HS-5 (cell line): ENCODE results near the gene TAS2R46.
"Not testable (repeated sequence)": the region's sequence is repeated elsewhere in the genome, so short reads cannot be mapped to it uniquely, and the experiment has no call there.

Experiments
- DNase-seq: peaks from one replicate; pipeline ENCODE4 v3.0.0-alpha.2; 2012; ENCODE audit warnings: low read depth

TAS2R46 gene, protein sequence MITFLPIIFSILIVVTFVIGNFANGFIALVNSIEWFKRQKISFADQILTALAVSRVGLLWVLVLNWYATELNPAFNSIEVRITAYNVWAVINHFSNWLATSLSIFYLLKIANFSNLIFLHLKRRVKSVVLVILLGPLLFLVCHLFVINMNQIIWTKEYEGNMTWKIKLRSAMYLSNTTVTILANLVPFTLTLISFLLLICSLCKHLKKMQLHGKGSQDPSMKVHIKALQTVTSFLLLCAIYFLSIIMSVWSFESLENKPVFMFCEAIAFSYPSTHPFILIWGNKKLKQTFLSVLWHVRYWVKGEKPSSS

DNA sequence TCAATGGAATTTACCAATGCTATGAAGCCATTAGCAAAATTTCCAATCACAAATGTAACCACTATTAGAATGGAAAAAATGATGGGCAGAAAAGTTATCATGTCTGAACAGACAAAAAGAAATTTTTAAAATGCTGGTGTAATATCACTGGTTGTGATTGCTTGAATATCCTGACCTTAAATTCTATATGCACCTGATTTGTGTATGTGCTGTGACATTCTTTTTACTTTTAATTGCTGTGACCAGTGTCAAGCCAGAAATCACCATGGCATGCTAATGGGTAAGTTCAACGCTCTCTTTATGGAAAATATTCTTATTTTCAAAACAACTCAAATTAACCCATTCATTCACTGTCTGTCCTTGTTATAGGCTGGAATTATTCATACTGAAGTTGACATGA lies at the start of gene TAS2R46:
Gene TAS2R46, minus strand, starts transcription at position 101 of the 400 bp plus-strand sequence. Its CDS starts 0 bp downstream, at position 101.
- DNase-seq = not testable (repeated sequence)

DNA sequence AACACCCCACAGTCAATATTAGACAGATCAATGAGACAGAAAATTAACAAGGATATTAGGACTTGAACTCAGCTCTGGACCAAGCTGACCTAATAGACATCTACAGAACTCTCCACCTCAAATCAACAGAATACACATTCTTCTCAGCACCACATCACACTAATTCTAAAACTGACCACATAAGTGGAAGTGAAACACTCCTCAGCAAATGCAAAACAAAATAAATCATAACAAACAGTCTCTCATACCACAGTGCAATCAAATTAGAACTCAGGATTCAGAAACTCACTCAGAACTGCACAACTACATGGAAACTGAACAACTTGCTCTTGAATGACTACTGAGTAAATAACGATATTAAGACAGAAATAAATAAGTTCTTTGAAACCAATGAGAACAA lies 49.1 kb upstream of the TAS2R46 start:
- DNase-seq = not testable (repeated sequence)

DNA sequence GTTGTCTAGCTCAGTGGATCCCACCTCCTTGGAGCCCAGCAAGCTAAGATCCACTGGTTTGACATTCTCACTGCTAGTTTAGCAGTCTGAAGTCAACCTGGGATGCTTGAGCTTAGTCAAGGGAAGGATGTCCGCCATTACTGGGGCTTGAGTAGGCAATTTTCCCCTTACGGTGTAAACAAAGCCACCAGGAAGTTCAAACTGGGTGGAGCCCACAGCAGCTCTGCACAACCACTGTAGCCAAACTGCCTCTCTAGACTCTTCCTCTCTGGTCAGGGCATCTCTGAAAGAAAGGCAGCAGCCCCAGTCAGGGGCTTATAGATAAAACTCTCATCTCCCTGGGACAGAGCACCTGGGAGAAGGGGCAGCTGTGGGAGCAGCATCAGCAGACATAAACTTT lies 46.8 kb upstream of the TAS2R46 start:
- DNase-seq = no peak

GRCh38 chr12:11107719-11108118 lies 45.6 kb upstream of the TAS2R46 start:
- no peak for DNase-seq

DNA sequence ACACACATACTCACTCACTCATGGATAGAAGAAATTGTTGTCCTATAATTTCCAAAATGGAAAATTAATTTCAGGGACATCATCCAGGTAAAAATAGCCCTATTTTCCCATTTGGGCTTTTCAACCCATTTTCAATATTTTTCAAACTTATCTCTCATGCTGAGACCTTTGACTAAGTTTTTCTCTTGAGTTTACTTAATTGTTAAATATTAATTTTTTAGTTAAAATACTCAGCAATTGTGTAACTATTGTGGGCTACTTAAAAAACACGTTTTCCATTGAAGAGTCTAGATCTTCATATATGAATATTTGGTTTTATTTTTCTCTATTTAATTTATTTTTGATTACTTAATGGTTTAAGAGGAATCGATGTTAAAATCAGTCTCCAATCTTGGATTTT lies 44.2 kb upstream of the TAS2R46 start:
- DNase-seq = no peak

- no peak for DNase-seq
Observed at GRCh38 chr12:11105546-11105945, 43.5 kb upstream of the TAS2R46 start.

- not testable (repeated sequence) for DNase-seq
Observed at GRCh38 chr12:11094910-11095309, 32.8 kb upstream of the TAS2R46 start.

DNA sequence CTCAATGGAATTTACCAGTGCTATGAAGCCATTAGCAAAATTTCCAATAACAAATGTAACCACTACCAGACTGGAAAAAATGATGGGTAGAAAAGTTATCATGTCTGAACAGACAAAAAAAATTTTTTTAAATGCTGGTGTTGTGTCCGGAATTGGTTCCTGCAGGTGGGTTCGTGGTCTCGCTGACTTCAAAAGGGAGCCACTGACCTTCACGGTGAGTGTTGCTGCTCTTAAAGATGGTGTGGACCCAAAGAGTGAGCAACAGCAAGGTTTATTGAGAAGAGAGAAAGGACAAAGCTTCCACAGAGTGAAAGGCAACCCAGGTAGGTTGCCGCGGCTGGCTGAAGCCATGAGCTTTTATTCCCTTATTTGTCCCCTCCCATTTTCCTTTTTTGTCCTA lies 30.0 kb upstream of the TAS2R46 start, which contains the start of gene TAS2R43:
Gene TAS2R43, minus strand, starts transcription at position 186 of the 400 bp plus-strand sequence. Its CDS starts 84 bp downstream, at position 102.
- no peak for DNase-seq

GRCh38 chr12:11089246-11089645 lies 27.2 kb upstream of the TAS2R46 start:
- no peak for DNase-seq

GRCh38 chr12:11085419-11085818 lies 23.3 kb upstream of the TAS2R46 start:
- peak; percentile 29 for DNase-seq

DNA sequence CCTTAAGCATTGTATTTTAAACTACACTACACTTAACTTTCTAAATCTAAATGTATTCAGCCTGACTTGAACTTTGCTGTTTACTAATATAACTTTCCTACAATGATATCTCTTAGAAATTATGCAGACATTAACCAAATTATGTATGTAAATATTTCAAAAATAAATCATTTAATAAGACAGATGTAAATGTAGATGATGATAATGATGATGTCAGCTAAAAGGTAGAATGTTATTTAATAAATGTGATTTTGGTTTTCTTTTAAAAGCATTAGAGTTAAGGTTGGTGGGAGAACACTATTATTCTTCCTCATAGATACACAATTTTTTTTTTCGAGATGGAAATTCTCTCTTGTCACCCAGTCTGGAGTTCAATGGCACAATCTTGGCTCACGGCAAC lies 19.9 kb upstream of the TAS2R46 start:
- DNase-seq = no peak

DNA sequence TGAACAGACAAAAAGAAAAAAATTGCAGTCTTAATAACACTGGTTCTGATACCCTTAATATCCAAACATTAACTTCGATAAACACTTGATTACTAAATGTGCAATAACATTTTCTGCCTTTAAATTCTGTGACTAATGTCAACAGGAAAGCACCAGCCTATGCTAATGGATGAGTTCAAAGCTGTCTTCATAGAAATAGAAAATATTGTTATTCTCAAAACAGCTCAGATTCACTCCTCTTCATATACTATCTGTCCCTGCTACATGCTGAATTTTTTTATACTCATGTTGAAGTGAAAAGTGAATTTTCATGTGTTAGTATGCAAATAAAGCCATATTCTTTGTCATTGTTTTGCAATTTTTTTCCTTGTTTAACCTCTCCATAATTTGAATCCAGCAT lies 16.2 kb upstream of the TAS2R46 start:
- no peak for DNase-seq

DNA sequence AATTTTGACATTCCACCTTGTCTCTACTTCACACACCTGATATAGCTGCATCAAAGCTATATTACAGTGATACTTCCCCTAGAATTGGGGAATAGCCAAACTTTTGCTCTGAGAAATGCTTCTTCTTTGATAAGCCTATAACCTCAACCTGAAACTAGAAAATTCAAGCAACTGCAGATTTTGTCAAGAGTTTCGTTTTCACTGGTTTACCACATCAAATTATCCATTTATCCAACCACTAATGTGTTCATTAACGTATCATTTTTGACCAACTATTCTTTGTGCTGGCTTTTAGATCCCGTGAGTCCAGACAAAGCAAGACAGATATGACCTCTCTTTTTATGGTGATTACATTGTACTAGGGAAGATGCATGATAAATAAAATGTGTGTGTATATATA lies 13.5 kb upstream of the TAS2R46 start:
- DNase-seq = no peak

DNA sequence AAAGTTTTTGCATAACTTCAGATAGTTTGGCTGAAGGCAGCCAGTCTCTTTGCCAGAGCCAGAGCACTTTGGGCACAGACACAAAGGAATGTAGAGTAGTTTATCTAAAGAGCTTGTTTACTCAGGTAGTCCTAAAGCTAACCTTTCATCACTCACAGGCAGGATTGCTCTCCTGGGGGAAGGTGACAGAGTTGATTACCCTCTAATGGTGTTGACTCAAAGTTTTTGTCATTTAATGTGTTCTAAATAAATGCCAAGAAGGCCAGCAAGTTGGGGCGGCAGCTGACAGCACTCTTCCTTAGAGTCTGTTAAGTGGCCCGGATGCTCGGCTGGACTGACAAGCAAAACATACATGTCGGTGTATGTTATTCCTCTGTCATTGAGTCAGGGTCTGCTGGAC lies 9.3 kb upstream of the TAS2R46 start:
- no peak for DNase-seq

DNA sequence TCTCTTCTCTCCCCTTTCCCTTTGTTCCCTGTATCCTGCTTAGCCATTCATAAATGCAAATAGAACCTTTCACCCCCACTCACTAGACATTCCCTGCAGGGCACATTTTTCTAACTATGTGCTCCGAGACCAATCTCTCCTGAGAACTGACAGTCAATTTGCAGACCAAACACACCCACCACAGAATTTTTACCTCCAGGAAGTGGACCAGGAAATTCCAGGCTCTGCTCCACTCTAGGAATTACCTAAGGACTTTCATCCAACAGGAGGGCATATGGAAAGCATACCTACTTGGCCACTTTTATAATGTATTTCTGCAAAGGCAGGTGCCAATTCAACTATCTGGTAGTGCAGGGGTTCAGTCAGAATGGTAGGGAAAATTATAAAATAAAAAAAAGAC lies 8.9 kb upstream of the TAS2R46 start:
- no peak for DNase-seq

DNA sequence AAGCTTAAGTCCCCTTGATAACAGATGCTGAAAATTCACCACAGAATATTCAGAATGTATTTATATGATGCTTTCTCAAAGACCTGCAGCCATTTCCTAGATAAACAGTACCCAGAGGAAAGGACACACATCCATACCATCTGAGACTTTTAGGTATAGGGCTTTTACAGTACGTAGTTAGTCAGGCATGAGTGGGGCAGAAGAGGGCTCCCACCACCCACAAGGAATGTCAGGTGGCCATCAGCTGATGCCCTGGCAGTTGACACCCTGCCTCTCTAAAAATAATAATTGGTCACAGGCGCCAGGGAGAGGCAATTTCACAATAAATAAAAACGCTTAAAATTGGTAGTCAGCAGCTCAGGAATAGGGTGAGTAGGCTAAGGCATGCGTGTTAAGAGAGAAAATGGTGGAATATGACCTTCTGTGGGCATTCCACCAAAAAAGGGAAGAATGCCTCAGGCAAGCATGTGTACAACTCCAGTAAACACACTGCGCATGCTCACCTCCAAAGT lies 7.8 kb upstream of the TAS2R46 start:
- DNase-seq = no peak

DNA sequence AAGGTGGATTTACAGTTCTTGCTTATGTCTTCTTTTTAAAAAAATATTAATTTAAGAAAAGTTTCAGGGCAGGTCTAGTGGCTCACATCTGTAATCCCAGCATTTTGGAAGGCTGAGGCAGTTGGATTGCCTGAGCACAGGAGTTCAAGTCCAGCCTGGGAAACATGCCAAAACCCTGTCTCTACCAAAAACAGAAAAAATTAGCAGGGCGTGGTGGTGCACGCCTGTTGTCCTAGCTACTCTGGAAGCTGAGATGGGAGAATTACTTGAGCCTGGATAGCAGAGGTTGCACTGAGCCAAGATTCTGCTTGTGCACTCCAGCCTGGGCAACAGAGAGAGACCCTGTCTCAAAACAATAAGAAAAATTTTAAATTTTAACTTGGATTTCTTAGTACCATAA lies 5.4 kb upstream of the TAS2R46 start:
- DNase-seq = no peak

DNA sequence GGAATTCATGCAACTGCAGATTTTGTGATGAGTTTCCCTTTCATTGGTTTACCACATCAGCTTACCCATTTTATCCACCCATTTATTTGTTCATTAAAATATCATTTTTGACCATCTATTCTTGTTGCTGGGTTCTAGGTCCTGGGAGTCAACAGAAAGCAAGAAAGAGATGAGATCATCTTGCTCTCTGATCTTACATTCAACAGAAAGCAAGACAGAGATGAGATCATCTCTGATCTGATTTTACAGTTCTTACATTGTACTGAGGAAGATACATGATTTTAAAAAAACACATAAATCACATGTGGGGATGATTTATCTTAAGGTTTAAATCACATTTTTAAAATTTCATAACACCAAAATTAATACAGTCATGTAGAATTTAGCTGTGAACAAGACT lies 2.3 kb downstream of the TAS2R46 start:
- no peak for DNase-seq

DNA sequence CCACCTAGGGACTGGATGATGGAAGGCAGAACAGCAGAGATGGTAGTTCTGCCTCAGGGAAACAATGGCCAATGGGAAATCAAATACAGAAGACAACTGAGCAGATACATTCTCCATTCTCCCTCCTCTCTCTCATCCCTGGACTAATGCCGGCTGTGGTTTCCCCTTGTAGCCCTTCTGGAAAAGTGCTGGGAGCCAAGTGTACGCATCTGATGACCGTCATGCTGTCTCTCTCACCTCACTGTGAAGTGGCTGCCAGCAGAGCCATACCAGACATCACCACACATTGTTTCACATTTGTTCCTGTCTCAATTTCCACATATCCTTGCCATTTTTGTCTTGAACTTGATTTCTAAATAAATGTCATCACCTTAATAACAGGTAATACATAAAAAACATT lies 3.1 kb downstream of the TAS2R46 start:
- DNase-seq = no peak

GRCh38 chr12:11055306-11055705 lies 6.8 kb downstream of the TAS2R46 start:
- no peak for DNase-seq

DNA sequence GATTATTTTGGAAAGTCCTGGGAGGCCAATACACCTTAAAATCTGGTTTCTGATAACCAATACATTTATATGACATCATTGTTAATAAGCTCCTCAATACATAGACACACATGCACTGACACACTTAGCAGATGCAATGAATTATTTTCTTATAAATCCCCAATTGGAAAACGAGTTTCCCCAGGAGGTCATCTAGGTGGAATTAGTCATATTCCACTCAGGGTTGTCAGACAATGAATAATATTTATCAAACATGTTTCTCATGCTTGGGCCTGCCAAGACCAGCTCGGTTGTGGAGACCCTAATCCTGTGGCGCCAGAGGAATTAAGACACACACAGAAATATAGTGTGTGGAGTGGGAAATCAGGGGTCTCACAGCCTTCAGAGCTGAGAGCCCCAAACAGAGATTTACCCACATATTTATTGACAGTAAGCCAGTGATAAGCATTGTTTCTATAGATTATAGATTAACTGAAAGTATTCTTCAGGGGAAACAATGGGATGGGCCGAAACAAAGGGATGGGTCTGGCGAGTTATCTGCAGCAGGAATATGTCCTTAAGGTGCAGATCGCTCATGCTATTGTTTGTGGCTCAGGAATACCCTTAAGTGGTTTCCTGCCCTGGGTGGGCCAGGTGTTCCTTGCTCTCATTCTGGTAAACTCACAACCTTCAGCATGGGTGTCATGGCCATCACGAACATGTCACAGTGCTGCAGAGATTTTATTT lies 12.1 kb downstream of the TAS2R46 start:
- not testable (repeated sequence) for DNase-seq

GRCh38 chr12:11041366-11041765 lies 20.7 kb downstream of the TAS2R46 start:
- not testable (repeated sequence) for DNase-seq

GRCh38 chr12:11040162-11040561 lies 21.9 kb downstream of the TAS2R46 start:
- no peak for DNase-seq
